ENCODE results near the gene NAGS.

GRCh38 chr17:44006598-44007345 lies 2.4 kb downstream of the NAGS start:
- TF ChIP-seq POLR2AphosphoS5 (IDR thresholded peaks at IDR 0.05; ENCODE audit: borderline replicate concordance, low read depth, low read length) (peak; percentile 48; the same call in 1 of the 2 replicates), EZH2 (IDR thresholded peaks at IDR 0.05) (no peak)

Data from SK-N-MC (cell line).